GM12878 (cell line): ENCODE measurements around the gene ARMH1. TPM values are rescaled to one million over a fixed set of nuclear protein-coding genes. Genes with fewer than 3 reads are reported as not detected.

Experiments used
- ATAC-seq: fragments of 200-7000 bp; cut with Tn5 transposase; 3 replicates; pipeline ENCODE4 v1.9.1; 2020; ENCODE audit warnings: mild to moderate bottlenecking, moderate library complexity
- BruUV-seq: library from RNA; stranded (reverse); fragments of 400-500 nt; replicated peaks from 2 replicates; lab custom pipeline; 2021; lab: Mats Ljungman, UMichigan
- CTCF ChIA-PET: fragments of 300-600 bp; sonication (Branson Sonifier 250); formaldehyde crosslinking; extraction: SDS; loops from one replicate; lab custom pipeline; 2021; ENCODE audit warnings: inconsistent platforms; lab: Yijun Ruan, JAX
- POLR2A ChIA-PET: fragments of 350-600 bp; formaldehyde crosslinking; extraction: SDS; loops from one replicate; lab custom pipeline; 2021; ENCODE audit warnings: inconsistent platforms; lab: Charles Lee
- RAD21 ChIA-PET: fragments of 300-600 bp; sonication (Branson Sonifier 250); formaldehyde crosslinking; loops from one replicate; lab custom pipeline; 2023; ENCODE audit warnings: antibody characterized with exemption; ENCODE audit not compliant: unreplicated experiment; lab: Charles Lee
- SMC1A ChIA-PET: fragments of 300-600 bp; sonication (Branson Sonifier 250); formaldehyde crosslinking; loops from one replicate; lab custom pipeline; 2023; ENCODE audit not compliant: unreplicated experiment, uncharacterized antibody; lab: Charles Lee
- DNase-seq: peaks from one replicate; pipeline ENCODE4 v3.0.0-alpha.2; 2011; ENCODE audit warnings: low read depth, low spot score
- FAIRE-seq: peaks from 3 replicates; lab custom pipeline; 2011; peaks lifted over from hg19 to GRCh38; lab: Jason Lieb, UNC
- H2AFZ ChIP-seq: 2 replicates; pipeline ENCODE4 v1.6.0; 2011; ENCODE audit warnings: low read depth, low read length, control low read depth; ENCODE audit not compliant: control insufficient read depth
- H3K27ac ChIP-seq: 2 replicates; pipeline ENCODE4 v1.5.1; 2011; ENCODE audit warnings: control low read depth; ENCODE audit not compliant: control insufficient read depth, insufficient read depth
- H3K27me3 ChIP-seq, 2 experiments: replicated peaks in 1 of 2; 2 replicates each; pipeline versions ENCODE4 v1.6.0 to v1.6.1; 2011; ENCODE audit warnings: low read length in 1 of 2; ENCODE audit not compliant: control insufficient read depth in 2 of 2, insufficient read depth in 2 of 2
- H3K36me3 ChIP-seq, 2 experiments: 2 replicates each; pipeline ENCODE4 v1.5.1; 2011; ENCODE audit warnings: low read length in 1 of 2; ENCODE audit not compliant: control insufficient read depth in 2 of 2, insufficient read depth in 2 of 2
- H3K4me1 ChIP-seq: 2 replicates; pipeline ENCODE4 v1.6.1; 2011; ENCODE audit warnings: mild to moderate bottlenecking, low read length, moderate library complexity, mixed read lengths; ENCODE audit not compliant: control insufficient read depth, insufficient read depth
- H3K4me2 ChIP-seq: 2 replicates; pipeline ENCODE4 v1.6.0; 2011; ENCODE audit warnings: control low read depth; ENCODE audit not compliant: control insufficient read depth, insufficient read depth
- H3K4me3 ChIP-seq: fragments of 200-600 bp; sonication (generic); 2 replicates; pipeline ENCODE4 v1.5.1; 2016
- H3K79me2 ChIP-seq: 2 replicates; pipeline ENCODE4 v1.6.0; 2011; ENCODE audit warnings: low read length; ENCODE audit not compliant: control insufficient read depth, insufficient read depth
- H3K9ac ChIP-seq: 2 replicates; pipeline ENCODE4 v1.8.0; 2011; ENCODE audit warnings: low read length, control low read depth, mixed read lengths; ENCODE audit not compliant: control insufficient read depth, insufficient read depth
- H3K9me3 ChIP-seq: replicated peaks from 3 replicates; pipeline ENCODE4 v1.5.1; 2011; ENCODE audit warnings: mild to moderate bottlenecking, low read length; ENCODE audit not compliant: control insufficient read depth, insufficient read depth
- H4K20me1 ChIP-seq: 2 replicates; pipeline ENCODE4 v1.6.0; 2011; ENCODE audit not compliant: control insufficient read depth, insufficient read depth
- ASH2L ChIP-seq: fragments of 300-600, 200-600 bp; sonication (generic); IDR thresholded peaks from 2 replicates; pipeline ENCODE4 v1.6.1; 2017; ENCODE audit warnings: low read depth, mild to moderate bottlenecking, borderline replicate concordance
- ATF7 ChIP-seq: fragments of 450-650 bp; IDR thresholded peaks from 2 replicates; pipeline ENCODE4 v1.6.1; 2016; ENCODE audit warnings: low read depth, mild to moderate bottlenecking
- BMI1 ChIP-seq: fragments of 450-650 bp; IDR thresholded peaks from 2 replicates; pipeline ENCODE4 v1.6.1; 2016; ENCODE audit warnings: mild to moderate bottlenecking, moderate library complexity, borderline replicate concordance
- CEBPB ChIP-seq, 2 experiments: fragments of 150-350 bp in 1 of 2; IDR thresholded peaks; 2 replicates each; pipeline ENCODE4 v1.6.1; 2012 to 2014; ENCODE audit warnings: low read depth in 2 of 2, low read length in 2 of 2, borderline replicate concordance in 1 of 2, inconsistent platforms in 1 of 2
- EED ChIP-seq: sonication (generic); IDR thresholded peaks from 2 replicates; pipeline ENCODE4 v1.6.1; 2016; ENCODE audit warnings: antibody characterized with exemption, low read depth
- KAT2A ChIP-seq: conservative IDR thresholded peaks from 2 replicates; pipeline ENCODE4 v1.6.1; 2011; ENCODE audit warnings: low read depth, low read length; ENCODE audit not compliant: control insufficient read depth
- MYC ChIP-seq: IDR thresholded peaks from 2 replicates; pipeline ENCODE4 v1.6.1; 2011; ENCODE audit warnings: mild to moderate bottlenecking, low read length, moderate library complexity, inconsistent platforms; ENCODE audit not compliant: insufficient read depth, insufficient replicate concordance, insufficient read length, severe bottlenecking
- NR2F1 ChIP-seq: fragments of 450-650 bp; conservative IDR thresholded peaks from 2 replicates; pipeline ENCODE4 v1.6.1; 2017; ENCODE audit warnings: mild to moderate bottlenecking
- PBX3 ChIP-seq: IDR thresholded peaks from 2 replicates; pipeline ENCODE4 v1.6.1; 2011; ENCODE audit warnings: mild to moderate bottlenecking, low read depth, low read length, moderate library complexity; ENCODE audit not compliant: insufficient replicate concordance
- RFX5 ChIP-seq: IDR thresholded peaks from 2 replicates; pipeline ENCODE4 v1.6.1; 2011; ENCODE audit warnings: low read depth, low read length, improper control_type of control experiment
- SP1 ChIP-seq: IDR thresholded peaks from one replicate; pipeline ENCODE4 v1.6.1; 2011; ENCODE audit warnings: low read depth, low read length
- SPI1 ChIP-seq: IDR thresholded peaks from 2 replicates; pipeline ENCODE4 v1.6.1; 2011; ENCODE audit warnings: low read depth, mild to moderate bottlenecking, low read length, moderate library complexity, borderline replicate concordance; ENCODE audit not compliant: insufficient read depth
- TCF3 ChIP-seq: IDR thresholded peaks from 2 replicates; pipeline ENCODE4 v1.6.1; 2012; ENCODE audit warnings: low read depth, mild to moderate bottlenecking, low read length, borderline replicate concordance; ENCODE audit not compliant: insufficient read depth
- ZNF687 ChIP-seq: fragments of 450-650 bp; IDR thresholded peaks from 2 replicates; pipeline ENCODE4 v1.6.1; 2017; ENCODE audit warnings: mild to moderate bottlenecking, moderate library complexity
- WGBS: methylation state at CpG from one replicate; pipeline ENCODE4 v1.1.6; 2016; ENCODE audit warnings: low lambda C conversion rate; ENCODE audit not compliant: insufficient replicate concordance, insufficient coverage; ENCODE audit errors: missing lambda C conversion rate; 5-methylcytosine and 5-hydroxymethylcytosine counted together
- in situ Hi-C: fragments of 300-500 bp; cut with MboI; formaldehyde crosslinking; loops from 9 replicates; pipeline ENCODE4 v1.14.3; 2018; ENCODE audit warnings: mixed read lengths
- intact Hi-C: fragments of 100-400 bp; cut with micrococcal nuclease; formaldehyde crosslinking; loops from one replicate; pipeline ENCODE4 v1.14.2; 2022; ENCODE audit not compliant: unreplicated experiment
- polyA plus RNA-seq, 11 experiments: library from polyadenylated mRNA; depleted of rRNA in 4 of 11; unstranded in 6 of 11; stranded (reverse) in 5 of 11; fragments of >200 nt; fragmentation: Nextera tagmentation in 4 of 11; fragmentation: Illumina TruSeq in 1 of 11; extraction: Ambion mirVana in 4 of 11; extraction: Trizol in 1 of 11; gene quantifications; 1 replicate in 1 of 11; 2 replicates in 10 of 11; pipeline versions ENCODE4 v1.2.1 to v1.2.3, GENCODE V29; 2011 to 2016; ENCODE audit warnings: inconsistent platforms in 2 of 11, missing spikeins in 2 of 11, low read depth in 1 of 11
- total RNA-seq, 4 experiments: library from RNA; depleted of rRNA in 3 of 4; stranded (reverse); fragments of >200 nt in 3 of 4; fragmentation: Illumina TruSeq in 1 of 4; extraction: Trizol in 1 of 4; gene quantifications; 2 replicates each; pipeline versions ENCODE4 v1.2.1 to v1.2.3, GENCODE V29; 2013 to 2021
- TF ChIP-seq, protein P1 (sequence below): fragments of 450-650 bp; IDR thresholded peaks from 2 replicates; pipeline ENCODE4 v1.6.1; 2017; ENCODE audit warnings: low read depth, mild to moderate bottlenecking, moderate library complexity

ARMH1 gene
- total and polyA plus RNA-seq, 10 of the 15 experiments (the other 5 are each of a cell fraction or from before 2014, with no cell fraction given) = 0.93 to 43.9 (median 8.2) TPM

- no peak for DNase-seq
- ChIA-PET SMC1A (interaction anchor here (0.7 to 1.3 kb wide), 2 partner anchors 20 to 21 kb away, joined by 3 to 5 read pairs; no protein-coding TSS in a partner anchor), RAD21 (no interaction called here), POLR2A (no interaction called here), CTCF (interaction anchor here (1.7 to 1.9 kb wide), 3 partner anchors 10 to 22 kb away, joined by 5 to 8 read pairs (median 6); partner anchors contain the start of genes ARMH1 and TMEM53)
- Histone ChIP-seq H3K9me3 (no peaks in the 10 kb centered on the region), H3K36me3 (peaks cover 7 to 12% of the 10 kb centered on the region in 2 experiments), H3K27ac (no peak overlapping the region), H3K9ac (no peak overlapping the region), H3K27me3 (no peaks in the 10 kb centered on the region), H2AFZ (no peak overlapping the region), H4K20me1 (no peaks in the 10 kb centered on the region), H3K4me2 (no peak overlapping the region), H3K79me2 (no peaks in the 10 kb centered on the region), H3K4me1 (no peaks in the 10 kb centered on the region), H3K4me3 (no peak overlapping the region)
- TF ChIP-seq, protein P1, sequence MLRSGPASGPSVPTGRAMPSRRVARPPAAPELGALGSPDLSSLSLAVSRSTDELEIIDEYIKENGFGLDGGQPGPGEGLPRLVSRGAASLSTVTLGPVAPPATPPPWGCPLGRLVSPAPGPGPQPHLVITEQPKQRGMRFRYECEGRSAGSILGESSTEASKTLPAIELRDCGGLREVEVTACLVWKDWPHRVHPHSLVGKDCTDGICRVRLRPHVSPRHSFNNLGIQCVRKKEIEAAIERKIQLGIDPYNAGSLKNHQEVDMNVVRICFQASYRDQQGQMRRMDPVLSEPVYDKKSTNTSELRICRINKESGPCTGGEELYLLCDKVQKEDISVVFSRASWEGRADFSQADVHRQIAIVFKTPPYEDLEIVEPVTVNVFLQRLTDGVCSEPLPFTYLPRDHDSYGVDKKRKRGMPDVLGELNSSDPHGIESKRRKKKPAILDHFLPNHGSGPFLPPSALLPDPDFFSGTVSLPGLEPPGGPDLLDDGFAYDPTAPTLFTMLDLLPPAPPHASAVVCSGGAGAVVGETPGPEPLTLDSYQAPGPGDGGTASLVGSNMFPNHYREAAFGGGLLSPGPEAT = no peak
- TF ChIP-seq NR2F1 (no peak), CEBPB (IDR thresholded peaks at IDR 0.05; ENCODE audit: borderline replicate concordance in 1 of 2, low read depth in 2 of 2, low read length in 2 of 2) (no peak), BMI1 (no peak), SP1 (no peak), RFX5 (no peak), KAT2A (no peak), MYC (no peak), ASH2L (no peak), PBX3 (no peak), SPI1 (no peak), ATF7 (no peak), EED (no peak), TCF3 (no peak), ZNF687 (no peak)
- in situ Hi-C loops (no loop called here), intact Hi-C loops (loop anchor here (5.0 to 10.0 kb wide), 2 partner anchors 277 to 440 kb away; partner anchors contain the start of gene DMAP1)
- WGBS = 90% methylated on average over 34 of the region's 35 CpGs
- BruUV-seq = no TSS peak
- FAIRE-seq = no peak
- no peak for ATAC-seq
Observed at GRCh38 chr1:44654621-44655187, 19.8 kb upstream of the ARMH1 start.
